Measurements from ENCODE around the gene IFI27L1.

DNA sequence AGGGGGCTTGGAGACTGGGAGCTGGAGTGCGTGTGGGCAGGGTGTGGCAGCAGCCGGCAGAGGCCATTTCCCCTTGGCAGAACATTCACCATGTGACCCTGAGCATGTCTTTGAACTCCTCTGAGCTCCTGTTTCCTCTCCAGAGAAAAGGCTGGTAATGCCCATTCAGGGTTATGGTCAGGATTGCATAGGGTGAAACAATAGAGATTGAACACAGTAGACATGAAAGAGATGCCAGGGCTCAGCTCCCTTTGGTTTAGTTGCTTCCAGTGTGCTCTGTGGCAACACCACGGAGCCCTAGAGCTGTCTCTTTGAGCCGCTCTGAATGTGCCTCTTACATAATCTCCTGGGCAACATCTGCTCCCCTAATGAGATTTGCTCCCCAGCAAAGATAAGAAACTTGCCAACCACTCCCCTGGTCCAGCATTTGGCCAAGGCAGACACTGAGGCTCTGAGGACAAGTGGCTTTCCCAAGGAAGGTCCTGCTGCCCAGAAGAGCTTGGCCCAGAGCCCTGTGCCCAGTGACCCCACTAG is 34.0 kb downstream of the IFI27L1 start:
- TF ChIP-seq, protein P1, sequence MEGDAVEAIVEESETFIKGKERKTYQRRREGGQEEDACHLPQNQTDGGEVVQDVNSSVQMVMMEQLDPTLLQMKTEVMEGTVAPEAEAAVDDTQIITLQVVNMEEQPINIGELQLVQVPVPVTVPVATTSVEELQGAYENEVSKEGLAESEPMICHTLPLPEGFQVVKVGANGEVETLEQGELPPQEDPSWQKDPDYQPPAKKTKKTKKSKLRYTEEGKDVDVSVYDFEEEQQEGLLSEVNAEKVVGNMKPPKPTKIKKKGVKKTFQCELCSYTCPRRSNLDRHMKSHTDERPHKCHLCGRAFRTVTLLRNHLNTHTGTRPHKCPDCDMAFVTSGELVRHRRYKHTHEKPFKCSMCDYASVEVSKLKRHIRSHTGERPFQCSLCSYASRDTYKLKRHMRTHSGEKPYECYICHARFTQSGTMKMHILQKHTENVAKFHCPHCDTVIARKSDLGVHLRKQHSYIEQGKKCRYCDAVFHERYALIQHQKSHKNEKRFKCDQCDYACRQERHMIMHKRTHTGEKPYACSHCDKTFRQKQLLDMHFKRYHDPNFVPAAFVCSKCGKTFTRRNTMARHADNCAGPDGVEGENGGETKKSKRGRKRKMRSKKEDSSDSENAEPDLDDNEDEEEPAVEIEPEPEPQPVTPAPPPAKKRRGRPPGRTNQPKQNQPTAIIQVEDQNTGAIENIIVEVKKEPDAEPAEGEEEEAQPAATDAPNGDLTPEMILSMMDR (IDR thresholded peaks at IDR 0.05) = no peak
- TF ChIP-seq EZH2 (IDR thresholded peaks at IDR 0.05; ENCODE audit: borderline replicate concordance, insufficient read depth, low read depth, low read length, poor library complexity, severe bottlenecking) = no peak

Measured in B cell (primary cell).